HUES6 (cell line): Measurements from ENCODE around the gene ZNF585A.

Experiments
- H3K27ac ChIP-seq: 2 replicates; pipeline ENCODE4 v1.7.0; 2013; ENCODE audit warnings: low read depth, mild to moderate bottlenecking, low read length, inconsistent platforms
- H3K27me3 ChIP-seq: 2 replicates; pipeline ENCODE4 v1.6.1; 2013; ENCODE audit warnings: low read length; ENCODE audit not compliant: control insufficient read depth, insufficient read depth
- H3K36me3 ChIP-seq: 2 replicates; pipeline ENCODE4 v1.6.1; 2013; ENCODE audit warnings: low read length; ENCODE audit not compliant: control insufficient read depth, insufficient read depth
- H3K4me1 ChIP-seq: 2 replicates; pipeline ENCODE4 v1.6.1; 2013; ENCODE audit warnings: low read length; ENCODE audit not compliant: control insufficient read depth, insufficient read depth
- H3K4me3 ChIP-seq: 2 replicates; pipeline ENCODE4 v1.5.1; 2013; ENCODE audit warnings: low read depth, low read length
- H3K9ac ChIP-seq: one replicate; pipeline ENCODE4 v1.6.1; 2013; ENCODE audit warnings: mild to moderate bottlenecking, low read length
- H3K9me3 ChIP-seq: 2 replicates; pipeline ENCODE4 v1.6.1; 2013; ENCODE audit warnings: low read depth, low read length; ENCODE audit not compliant: control insufficient read depth, insufficient read depth

Gene ZNF585A

GRCh38 chr19:37095859-37096258 lies 76.6 kb downstream of the ZNF585A start:
- peaks cover 23% of the 10 kb centered on the region for H3K36me3 ChIP-seq

More at GRCh38 chr19:37095859-37096258, 76.6 kb downstream of the ZNF585A start:
- Histone ChIP-seq H3K27ac (no peak overlapping the region), H3K4me1 (no peaks in the 10 kb centered on the region), H3K4me3 (no peak overlapping the region), H3K27me3 (no peaks in the 10 kb centered on the region), H3K9me3 (peaks cover 42% of the 10 kb centered on the region; the same call in 1 of the 2 replicates), H3K9ac (no peak overlapping the region)
